Muscle layer of colon (tissue), 2 donors: ENCODE results near the gene AQR.

Experiments used
- H3K27ac ChIP-seq: one replicate; pipeline ENCODE4 v1.7.0; 2013; ENCODE audit warnings: low read depth, mild to moderate bottlenecking, low read length, moderate library complexity
- H3K27me3 ChIP-seq, 2 donors: one replicate each; pipeline ENCODE4 v1.7.0; 2013; ENCODE audit warnings: low read length in 2 of 2, mild to moderate bottlenecking in 2 of 2; ENCODE audit not compliant: insufficient read depth in 2 of 2, control insufficient read depth in 1 of 2
- H3K36me3 ChIP-seq: one replicate; pipeline ENCODE4 v1.7.0; 2013; ENCODE audit warnings: mild to moderate bottlenecking, low read length; ENCODE audit not compliant: insufficient read depth
- H3K4me1 ChIP-seq: one replicate; pipeline ENCODE4 v1.7.0; 2013; ENCODE audit warnings: mild to moderate bottlenecking, low read length; ENCODE audit not compliant: insufficient read depth
- H3K4me3 ChIP-seq, 2 donors: one replicate each; pipeline ENCODE4 v1.7.0; 2013; ENCODE audit warnings: low read length in 2 of 2, low read depth in 1 of 2, mild to moderate bottlenecking in 1 of 2, moderate library complexity in 1 of 2
- H3K9ac ChIP-seq: one replicate; pipeline ENCODE4 v1.7.0; 2013; ENCODE audit warnings: low read length
- H3K9me3 ChIP-seq: one replicate; pipeline ENCODE4 v1.7.0; 2013; ENCODE audit warnings: mild to moderate bottlenecking, low read length
- donor health status: abdominal sarcoma.
- donor health status: Adenocarcinoma of cecum.

Gene AQR

DNA sequence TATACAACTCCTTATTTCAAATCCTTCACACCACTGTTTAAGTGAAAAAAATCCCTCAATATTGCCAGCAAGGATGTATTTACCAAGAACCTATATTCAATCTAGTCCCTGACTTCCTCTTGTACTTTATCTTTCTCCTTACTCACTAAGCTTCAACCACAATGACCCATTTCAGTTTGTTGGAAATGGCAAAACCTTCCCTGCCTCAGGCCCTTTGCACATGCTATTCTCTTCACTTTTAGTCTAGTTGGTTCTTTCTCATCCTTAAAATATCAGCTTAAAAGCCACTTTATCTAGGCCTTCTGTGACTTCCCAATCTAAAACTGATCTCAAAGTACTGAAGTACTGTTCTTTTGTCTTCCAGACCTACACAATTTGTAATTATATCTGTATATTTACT, 92.9 kb downstream of the AQR start:
- H3K4me1 ChIP-seq, result no peaks in the 10 kb centered on the region
- no peaks in the 10 kb centered on the region for H3K27me3 ChIP-seq
- H3K9ac ChIP-seq, result no peak overlapping the region
- no peaks in the 10 kb centered on the region for H3K9me3 ChIP-seq
- no peak overlapping the region for H3K4me3 ChIP-seq
- peaks cover 27% of the 10 kb centered on the region for H3K36me3 ChIP-seq
- H3K27ac ChIP-seq, result no peak overlapping the region

DNA sequence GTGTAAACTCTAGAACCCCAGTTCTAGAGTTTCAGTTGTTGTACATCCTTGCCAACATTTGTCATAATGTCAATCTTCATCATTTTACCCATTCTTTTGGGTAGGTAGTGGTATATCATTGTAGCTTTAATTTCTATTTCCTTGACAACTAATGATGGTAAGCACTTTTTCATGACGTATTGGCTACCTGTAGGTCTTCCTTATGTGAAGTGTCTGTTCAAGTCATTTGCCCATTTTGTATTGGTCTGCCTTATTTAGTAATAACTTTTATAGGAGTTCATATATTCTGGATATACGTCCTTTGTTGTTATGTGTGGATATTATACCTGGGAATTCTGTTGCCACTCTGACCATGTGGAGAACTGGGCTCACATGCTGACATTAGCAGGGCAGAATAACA, 100.4 kb downstream of the AQR start:
- Histone ChIP-seq H3K27me3 (no peaks in the 10 kb centered on the region), H3K36me3 (peaks cover 29% of the 10 kb centered on the region), H3K9me3 (no peaks in the 10 kb centered on the region), H3K4me1 (no peaks in the 10 kb centered on the region), H3K27ac (no peak overlapping the region), H3K9ac (no peak overlapping the region), H3K4me3 (no peak overlapping the region)

DNA sequence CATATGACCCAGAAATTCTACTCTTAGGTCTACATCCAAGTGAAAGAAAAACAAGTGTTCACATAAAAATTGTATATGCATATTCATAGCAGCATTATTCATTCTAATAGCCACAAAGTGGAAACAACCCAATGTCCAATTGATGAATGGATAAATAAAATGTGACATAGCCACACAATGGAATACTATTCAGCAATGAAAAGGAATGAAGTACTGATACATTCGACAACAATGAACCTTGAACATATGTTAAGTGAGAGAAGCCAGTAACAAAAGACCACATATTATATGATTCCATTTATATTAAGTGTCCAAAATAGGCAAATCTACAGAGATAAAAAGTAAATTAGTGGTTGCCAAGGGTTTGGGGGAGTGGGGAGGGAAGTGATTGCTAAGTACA, 104.0 kb downstream of the AQR start:
- H3K27me3 ChIP-seq, result no peaks in the 10 kb centered on the region
- H3K9ac ChIP-seq, result no peak overlapping the region
- H3K4me1 ChIP-seq, result no peaks in the 10 kb centered on the region
- H3K27ac ChIP-seq, result no peak overlapping the region
- H3K9me3 ChIP-seq, result no peaks in the 10 kb centered on the region
- no peak overlapping the region for H3K4me3 ChIP-seq
- peaks cover 34% of the 10 kb centered on the region for H3K36me3 ChIP-seq

DNA sequence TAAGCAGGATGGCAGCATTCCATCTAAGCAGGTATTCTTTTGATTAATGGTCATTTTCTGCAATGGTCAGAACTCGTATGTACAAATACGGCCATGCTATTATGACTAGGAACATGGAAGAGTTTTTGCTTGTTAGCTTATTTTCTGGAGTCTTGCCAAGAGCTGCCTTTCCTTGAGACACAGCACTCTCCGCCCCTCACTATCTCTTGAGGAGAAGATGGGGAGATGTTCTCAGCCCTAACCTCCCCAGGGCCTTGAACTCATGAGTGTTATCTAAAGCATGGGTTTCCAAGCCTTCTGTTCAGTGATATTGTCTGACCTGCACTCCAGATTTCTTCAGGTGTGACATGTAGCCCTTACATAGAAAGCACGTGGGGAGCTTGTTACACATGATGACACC, 108.3 kb downstream of the AQR start:
- H3K4me1 ChIP-seq, result no peaks in the 10 kb centered on the region
- peaks cover 34% of the 10 kb centered on the region for H3K36me3 ChIP-seq
- H3K9ac ChIP-seq, result no peak overlapping the region
- no peak overlapping the region for H3K27ac ChIP-seq
- H3K9me3 ChIP-seq, result no peaks in the 10 kb centered on the region
- H3K4me3 ChIP-seq, result no peak overlapping the region
- no peaks in the 10 kb centered on the region for H3K27me3 ChIP-seq

DNA sequence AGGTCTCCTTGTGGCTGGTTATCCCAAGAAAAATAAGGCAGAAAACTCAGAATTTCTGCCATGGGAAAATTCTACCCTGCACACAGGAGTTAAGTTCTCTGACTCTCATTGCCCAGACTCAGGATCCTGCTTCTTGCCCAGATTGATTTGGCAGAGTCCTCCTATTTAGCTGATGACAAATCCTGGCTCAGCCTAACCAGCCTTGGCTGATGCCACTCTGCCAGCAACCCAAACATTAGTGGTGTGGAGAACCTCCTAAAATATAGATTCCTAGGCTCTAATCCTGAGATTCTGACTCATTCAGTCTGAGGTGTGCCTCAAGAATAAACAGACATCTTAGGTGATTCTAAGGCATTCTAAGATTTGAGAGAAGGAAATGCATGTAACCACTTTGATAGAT, 113.6 kb downstream of the AQR start:
- Histone ChIP-seq H3K36me3 (peaks cover 15% of the 10 kb centered on the region), H3K9ac (no peak overlapping the region), H3K4me3 (no peak overlapping the region), H3K27me3 (no peaks in the 10 kb centered on the region), H3K9me3 (no peaks in the 10 kb centered on the region), H3K27ac (no peak overlapping the region), H3K4me1 (peaks cover 19% of the 10 kb centered on the region)

DNA sequence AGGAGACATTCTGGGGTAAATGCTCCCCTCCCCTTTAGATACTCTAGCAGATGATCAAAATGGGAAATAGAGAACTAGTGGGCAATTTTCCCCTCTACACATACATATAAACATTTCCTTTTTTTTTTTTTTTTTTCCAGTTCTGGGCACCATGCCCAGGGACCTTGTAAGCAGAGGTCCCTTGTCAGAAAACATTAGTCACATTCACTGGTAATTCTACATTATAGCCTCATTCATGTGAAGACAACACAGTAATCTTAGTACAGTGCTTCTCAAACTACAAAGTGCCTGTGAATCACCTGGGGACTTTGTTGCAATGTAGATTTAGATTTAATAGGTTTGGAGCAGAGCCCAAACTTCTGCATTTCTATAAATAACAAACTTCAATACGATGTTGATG, 114.1 kb downstream of the AQR start:
- H3K4me1 ChIP-seq, result peaks cover 19% of the 10 kb centered on the region
- H3K27ac ChIP-seq, result no peak overlapping the region
- H3K27me3 ChIP-seq, result no peaks in the 10 kb centered on the region
- no peaks in the 10 kb centered on the region for H3K9me3 ChIP-seq
- H3K36me3 ChIP-seq, result peaks cover 15% of the 10 kb centered on the region
- no peak overlapping the region for H3K9ac ChIP-seq
- H3K4me3 ChIP-seq, result no peak overlapping the region

DNA sequence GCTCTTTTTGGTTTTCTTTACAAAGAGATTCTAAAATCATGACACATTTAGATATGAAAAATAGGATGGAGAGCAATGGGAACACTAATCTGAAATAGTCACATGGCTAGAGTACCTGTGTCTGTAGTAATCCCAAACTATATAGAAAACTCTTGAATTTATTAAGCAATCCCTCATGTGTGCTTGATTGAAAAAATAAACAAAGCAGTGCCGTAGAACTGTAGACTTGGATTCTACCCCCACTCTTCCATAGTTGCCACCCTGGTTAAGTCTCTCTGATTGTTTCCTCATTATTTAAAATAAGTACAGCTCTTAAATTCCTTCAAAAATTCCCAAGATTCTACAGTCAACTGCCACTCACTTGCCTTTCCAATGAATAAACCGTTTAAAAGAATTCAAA, 115.3 kb downstream of the AQR start:
- Histone ChIP-seq H3K9ac (no peak overlapping the region), H3K36me3 (peaks cover 15% of the 10 kb centered on the region), H3K27me3 (no peaks in the 10 kb centered on the region), H3K4me1 (peaks cover 19% of the 10 kb centered on the region), H3K4me3 (no peak overlapping the region), H3K9me3 (no peaks in the 10 kb centered on the region), H3K27ac (no peak overlapping the region)

DNA sequence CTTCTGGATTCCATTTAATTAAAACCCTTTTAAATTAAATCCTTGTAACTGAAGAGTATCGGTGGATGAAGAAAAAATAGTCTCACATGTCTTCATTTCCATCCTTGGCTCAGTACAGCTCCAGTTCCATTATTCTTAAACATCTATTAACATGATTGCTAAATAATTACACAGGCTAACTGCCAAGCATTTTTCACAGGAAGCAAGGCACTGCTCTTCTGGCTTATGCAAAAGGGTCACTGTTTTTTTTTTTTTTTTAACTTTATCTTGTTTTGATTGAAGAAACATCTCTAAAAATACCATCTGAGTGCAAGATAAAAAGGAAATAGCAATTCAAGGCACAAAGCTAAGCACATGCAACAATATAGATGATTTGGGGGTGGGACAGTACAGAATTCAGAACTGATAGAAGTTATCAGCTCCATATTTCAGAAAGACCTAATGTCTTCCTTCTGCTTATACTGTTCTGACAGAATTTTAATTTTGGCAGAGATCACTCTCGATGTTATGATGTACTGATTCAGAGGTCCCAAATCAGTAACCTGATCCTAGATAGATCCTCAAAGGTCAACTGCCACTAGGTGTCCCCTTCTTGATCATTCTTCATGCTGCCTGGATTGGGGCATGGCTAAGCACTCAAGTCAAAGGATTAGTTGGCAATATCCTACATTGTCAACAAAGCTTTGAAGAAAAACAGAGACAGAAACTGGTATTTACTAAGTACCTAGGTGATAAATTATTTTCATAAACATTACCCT, 116.4 kb downstream of the AQR start:
- H3K27ac ChIP-seq, result no peak overlapping the region

DNA sequence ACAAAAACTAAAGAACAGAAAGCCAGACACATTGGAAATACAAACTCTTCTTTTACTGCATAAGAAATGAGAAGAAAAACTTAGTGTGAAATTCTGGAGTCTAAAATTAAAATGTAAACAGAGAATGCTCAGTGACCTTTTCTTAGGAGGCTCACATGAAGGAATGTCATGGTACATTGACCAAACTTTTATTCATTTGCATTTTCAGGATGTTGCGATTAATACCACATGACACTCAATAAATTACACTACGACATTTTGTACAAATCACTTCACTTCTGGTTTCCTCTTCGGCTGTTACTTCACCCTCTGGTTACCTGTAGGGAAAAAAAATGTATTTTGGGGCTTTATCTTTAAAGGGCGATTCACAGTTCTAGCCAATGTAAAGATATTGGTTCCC, 117.8 kb downstream of the AQR start:
- no peaks in the 10 kb centered on the region for H3K27me3 ChIP-seq
- H3K4me3 ChIP-seq, result no peak overlapping the region
- H3K4me1 ChIP-seq, result peaks cover 19% of the 10 kb centered on the region
- no peaks in the 10 kb centered on the region for H3K9me3 ChIP-seq
- H3K36me3 ChIP-seq, result peaks cover 4% of the 10 kb centered on the region
- H3K27ac ChIP-seq, result no peak overlapping the region
- H3K9ac ChIP-seq, result no peak overlapping the region

More for the DNA sequence above, 116.4 kb downstream of the AQR start:
- peaks cover 15% of the 10 kb centered on the region for H3K36me3 ChIP-seq
- no peak overlapping the region for H3K9ac ChIP-seq
- H3K4me3 ChIP-seq, result no peak overlapping the region
- H3K9me3 ChIP-seq, result no peaks in the 10 kb centered on the region
- H3K4me1 ChIP-seq, result peaks cover 19% of the 10 kb centered on the region
- H3K27me3 ChIP-seq, result no peaks in the 10 kb centered on the region

DNA sequence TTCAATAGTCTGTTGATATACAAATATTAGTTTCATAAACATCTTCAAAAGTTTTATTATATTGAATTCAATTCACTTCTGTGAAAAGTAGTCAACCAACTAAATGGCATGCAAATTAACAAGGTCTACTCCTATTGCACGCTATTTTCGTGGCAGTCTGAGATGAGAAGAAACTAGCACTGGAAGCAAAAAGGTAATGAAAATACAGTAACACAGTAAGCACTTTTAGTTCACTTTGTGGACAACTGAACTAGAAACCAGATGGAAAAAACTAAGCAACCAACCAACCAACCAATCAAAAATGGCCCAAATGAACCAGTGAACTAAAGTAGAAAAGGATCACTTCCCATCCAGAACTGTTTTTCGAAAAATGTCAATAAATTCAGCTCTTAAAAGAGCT, 118.5 kb downstream of the AQR start:
- Histone ChIP-seq H3K9me3 (no peaks in the 10 kb centered on the region), H3K36me3 (no peaks in the 10 kb centered on the region), H3K27ac (no peak overlapping the region), H3K27me3 (no peaks in the 10 kb centered on the region), H3K4me1 (peaks cover 17% of the 10 kb centered on the region), H3K9ac (no peak overlapping the region), H3K4me3 (no peak overlapping the region)

DNA sequence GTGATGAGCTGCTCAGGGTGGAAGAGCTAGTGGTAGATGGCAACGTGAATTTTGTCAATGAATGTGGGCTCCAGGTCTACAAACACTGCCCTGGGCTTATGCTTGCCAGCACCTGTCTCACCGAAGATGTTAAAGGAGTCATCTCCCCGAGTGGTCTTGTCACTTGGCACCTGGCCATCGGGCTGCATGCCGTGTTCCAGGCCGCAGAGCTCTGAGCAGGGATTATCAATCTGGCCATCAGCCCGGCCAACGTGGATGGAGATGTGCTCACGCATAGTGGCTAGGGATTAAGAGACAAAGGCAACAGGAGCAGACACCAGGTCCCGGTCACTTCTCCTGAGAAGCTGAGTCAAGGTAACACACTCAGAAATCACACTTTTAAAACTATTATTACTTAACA, 119.4 kb downstream of the AQR start:
- H3K27ac ChIP-seq, result no peak overlapping the region

DNA sequence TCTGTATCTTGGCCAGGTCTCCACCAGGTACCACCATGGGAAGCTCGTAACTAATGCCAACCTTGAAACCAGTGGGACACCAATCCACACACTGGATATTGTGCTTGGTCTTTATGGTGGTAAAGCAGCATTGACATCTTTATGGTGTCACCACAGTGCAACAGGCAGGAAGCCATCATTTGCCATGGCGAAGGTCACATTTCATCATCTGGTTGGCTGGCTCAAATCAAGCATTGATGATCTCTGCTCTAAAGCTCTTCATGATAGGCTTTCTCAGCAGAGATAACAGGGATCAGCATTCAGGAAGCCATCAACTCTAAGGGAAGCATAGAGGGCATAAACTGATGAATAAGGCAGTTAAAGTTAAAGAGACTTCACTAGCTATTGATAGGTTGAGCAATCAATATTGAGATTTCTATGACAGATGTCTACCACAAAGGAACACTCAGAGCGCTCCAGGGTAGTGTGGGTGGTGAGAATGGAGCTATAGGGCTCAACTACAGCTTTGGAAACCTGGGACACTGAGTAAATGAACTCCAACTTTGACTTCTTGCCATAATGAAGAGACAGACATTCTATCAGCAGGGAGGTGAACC, 120.1 kb downstream of the AQR start:
- Histone ChIP-seq H3K36me3 (no peaks in the 10 kb centered on the region), H3K4me1 (peaks cover 9% of the 10 kb centered on the region), H3K9ac (no peak overlapping the region), H3K4me3 (no peak overlapping the region), H3K27ac (no peak overlapping the region), H3K9me3 (no peaks in the 10 kb centered on the region), H3K27me3 (no peaks in the 10 kb centered on the region)

More for the DNA sequence above, 119.4 kb downstream of the AQR start:
- H3K9ac ChIP-seq, result no peak overlapping the region
- no peaks in the 10 kb centered on the region for H3K27me3 ChIP-seq
- no peaks in the 10 kb centered on the region for H3K36me3 ChIP-seq
- no peak overlapping the region for H3K4me3 ChIP-seq
- H3K4me1 ChIP-seq, result peaks cover 9% of the 10 kb centered on the region
- no peaks in the 10 kb centered on the region for H3K9me3 ChIP-seq
